HepG2 (cell line): ENCODE results near the gene RPS2. TPM values are rescaled to one million over a fixed set of nuclear protein-coding genes. Genes with fewer than 3 reads are reported as not detected.

Source experiments
- HDAC1 ChIP-seq: sonication (generic); formaldehyde crosslinking; IDR thresholded peaks from 2 replicates; pipeline ENCODE4 v1.5.1; 2020; ENCODE audit warnings: mild to moderate bottlenecking, missing genetic modification reagents
- KDM2A ChIP-seq: sonication (generic); formaldehyde crosslinking; IDR thresholded peaks from 2 replicates; pipeline ENCODE4 v1.4.0; 2020; ENCODE audit warnings: low read depth, missing genetic modification reagents, borderline replicate concordance
- NFAT5 ChIP-seq: sonication (generic); formaldehyde crosslinking; IDR thresholded peaks from 2 replicates; pipeline ENCODE4 v1.4.0; 2020; ENCODE audit warnings: missing genetic modification reagents
- NONO ChIP-seq, 2 experiments: fragments of 450-650 bp in 1 of 2; sonication (generic) in 1 of 2; formaldehyde crosslinking in 1 of 2; IDR thresholded peaks in 1 of 2; conservative IDR thresholded peaks in 1 of 2; 2 replicates each; pipeline versions ENCODE4 v1.6.1 to v1.8.0; 2017 to 2022; ENCODE audit warnings: mild to moderate bottlenecking in 1 of 2, missing genetic modification reagents in 1 of 2, moderate library complexity in 1 of 2
- RXRA ChIP-seq: sonication (generic); formaldehyde crosslinking; IDR thresholded peaks from 2 replicates; pipeline ENCODE4 v1.5.1; 2020; ENCODE audit warnings: missing genetic modification reagents
- SMAD1 ChIP-seq: sonication (generic); formaldehyde crosslinking; IDR thresholded peaks from 2 replicates; pipeline ENCODE4 v1.4.0; 2020; ENCODE audit warnings: missing genetic modification reagents, low read depth, mild to moderate bottlenecking, borderline replicate concordance
- SMAD3 ChIP-seq: sonication (generic); formaldehyde crosslinking; IDR thresholded peaks from 2 replicates; pipeline ENCODE4 v1.4.0; 2020; ENCODE audit warnings: missing genetic modification reagents
- SP4 ChIP-seq: sonication (generic); formaldehyde crosslinking; IDR thresholded peaks from 2 replicates; pipeline ENCODE4 v1.8.1; 2023; ENCODE audit warnings: mild to moderate bottlenecking, missing genetic modification reagents
- ZFP62 ChIP-seq: sonication (generic); formaldehyde crosslinking; IDR thresholded peaks from 2 replicates; pipeline ENCODE4 v1.4.0; 2020; ENCODE audit warnings: missing genetic modification reagents
- ZHX1 ChIP-seq: sonication (generic); formaldehyde crosslinking; IDR thresholded peaks from 2 replicates; pipeline ENCODE4 v1.8.1; 2022; ENCODE audit warnings: low read depth, mild to moderate bottlenecking, missing genetic modification reagents
- ZNF451 ChIP-seq: sonication (generic); formaldehyde crosslinking; IDR thresholded peaks from 2 replicates; pipeline ENCODE4 v1.5.0; 2020; ENCODE audit warnings: mild to moderate bottlenecking, missing genetic modification reagents
- polyA plus RNA-seq, 8 experiments: library from polyadenylated mRNA; depleted of rRNA in 3 of 8; stranded (reverse) in 7 of 8; unstranded in 1 of 8; fragments of >200 nt; fragmentation: Illumina TruSeq in 4 of 8; extraction: Trizol in 4 of 8; gene quantifications; 2 replicates each; pipeline versions ENCODE4 v1.2.1 to v1.2.3, GENCODE V29; 2011 to 2016; ENCODE audit warnings: low read depth in 4 of 8, missing spikeins in 1 of 8, mixed read lengths in 1 of 8; ENCODE audit not compliant: insufficient read depth in 1 of 8
- total RNA-seq, 5 experiments: library from RNA; depleted of rRNA; stranded (reverse); fragments of >200 nt; fragmentation: Illumina TruSeq; extraction: Trizol; gene quantifications; 2 replicates each; pipeline ENCODE4 v1.2.3, GENCODE V29; 2016; ENCODE audit warnings: low read depth in 1 of 5
- TF ChIP-seq, protein P1 (sequence below): sonication (generic); formaldehyde crosslinking; conservative IDR thresholded peaks from 2 replicates; pipeline ENCODE4 v1.4.0; 2020; ENCODE audit warnings: mild to moderate bottlenecking, missing genetic modification reagents, moderate library complexity
- TF ChIP-seq, protein P2 (sequence below): sonication (generic); formaldehyde crosslinking; IDR thresholded peaks from 2 replicates; pipeline ENCODE4 v1.5.0; 2020; ENCODE audit warnings: missing genetic modification reagents

The RPS2 gene
- total and polyA plus RNA-seq, 2 of the 13 experiments (the other 11 are each of a cell fraction or from before 2014, with no cell fraction given), result 1,908 to 4,514 TPM

DNA sequence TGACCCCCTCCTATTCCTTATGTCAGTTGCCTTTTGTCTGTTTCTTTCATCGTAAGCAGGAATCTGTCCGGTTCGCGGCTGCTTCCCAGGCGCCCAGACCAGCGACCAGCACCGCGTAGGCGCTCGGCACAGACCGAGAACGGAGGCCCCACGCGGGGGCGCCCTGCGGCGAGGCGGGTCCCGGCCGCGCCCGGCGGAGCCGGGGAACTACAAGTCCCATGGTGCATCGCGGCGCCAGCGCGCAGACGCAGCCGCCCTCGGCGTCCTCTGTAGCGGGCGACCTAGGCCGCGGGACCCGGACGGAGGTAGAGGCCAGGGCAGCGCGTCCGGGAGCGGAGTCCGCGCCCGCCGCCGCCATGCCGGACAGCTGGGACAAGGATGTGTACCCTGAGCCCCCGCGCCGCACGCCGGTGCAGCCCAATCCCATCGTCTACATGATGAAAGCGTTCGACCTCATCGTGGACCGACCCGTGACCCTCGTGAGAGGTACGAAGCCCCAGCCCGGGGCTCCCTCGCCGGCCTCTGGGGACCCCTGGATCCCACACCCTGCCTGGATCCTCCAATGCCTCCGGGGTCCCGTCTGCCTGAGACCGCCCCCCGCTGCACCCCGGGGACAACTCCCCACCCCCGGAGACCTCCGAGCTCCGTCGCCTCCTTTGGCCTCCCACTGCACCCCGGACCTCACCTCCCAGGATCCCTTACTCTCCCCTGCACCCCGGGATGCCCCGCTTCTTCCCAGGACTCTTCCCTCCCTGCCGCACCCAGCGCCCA lies 5.2 kb downstream of the RPS2 start, which contains the start of gene NDUFB10 (continued):
- TF ChIP-seq, protein P1, sequence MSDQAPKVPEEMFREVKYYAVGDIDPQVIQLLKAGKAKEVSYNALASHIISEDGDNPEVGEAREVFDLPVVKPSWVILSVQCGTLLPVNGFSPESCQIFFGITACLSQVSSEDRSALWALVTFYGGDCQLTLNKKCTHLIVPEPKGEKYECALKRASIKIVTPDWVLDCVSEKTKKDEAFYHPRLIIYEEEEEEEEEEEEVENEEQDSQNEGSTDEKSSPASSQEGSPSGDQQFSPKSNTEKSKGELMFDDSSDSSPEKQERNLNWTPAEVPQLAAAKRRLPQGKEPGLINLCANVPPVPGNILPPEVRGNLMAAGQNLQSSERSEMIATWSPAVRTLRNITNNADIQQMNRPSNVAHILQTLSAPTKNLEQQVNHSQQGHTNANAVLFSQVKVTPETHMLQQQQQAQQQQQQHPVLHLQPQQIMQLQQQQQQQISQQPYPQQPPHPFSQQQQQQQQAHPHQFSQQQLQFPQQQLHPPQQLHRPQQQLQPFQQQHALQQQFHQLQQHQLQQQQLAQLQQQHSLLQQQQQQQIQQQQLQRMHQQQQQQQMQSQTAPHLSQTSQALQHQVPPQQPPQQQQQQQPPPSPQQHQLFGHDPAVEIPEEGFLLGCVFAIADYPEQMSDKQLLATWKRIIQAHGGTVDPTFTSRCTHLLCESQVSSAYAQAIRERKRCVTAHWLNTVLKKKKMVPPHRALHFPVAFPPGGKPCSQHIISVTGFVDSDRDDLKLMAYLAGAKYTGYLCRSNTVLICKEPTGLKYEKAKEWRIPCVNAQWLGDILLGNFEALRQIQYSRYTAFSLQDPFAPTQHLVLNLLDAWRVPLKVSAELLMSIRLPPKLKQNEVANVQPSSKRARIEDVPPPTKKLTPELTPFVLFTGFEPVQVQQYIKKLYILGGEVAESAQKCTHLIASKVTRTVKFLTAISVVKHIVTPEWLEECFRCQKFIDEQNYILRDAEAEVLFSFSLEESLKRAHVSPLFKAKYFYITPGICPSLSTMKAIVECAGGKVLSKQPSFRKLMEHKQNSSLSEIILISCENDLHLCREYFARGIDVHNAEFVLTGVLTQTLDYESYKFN (CRISPR knock-in tag), result peak; percentile 57
- TF ChIP-seq RXRA (CRISPR knock-in tag), result peak; percentile 64; the same call in 1 of the 2 replicates
- TF ChIP-seq ZNF451 (CRISPR knock-in tag), result peak; percentile 89; the same call in 1 of the 2 replicates
- no peak for TF ChIP-seq NONO (IDR thresholded peaks at IDR 0.05)
- TF ChIP-seq NONO (CRISPR knock-in tag; conservative IDR thresholded peaks at IDR 0.05), result peak; percentile 87
- TF ChIP-seq ZHX1 (CRISPR knock-in tag), result 0 out of 2 replicates have a peak, but pooled peaks have one; percentile 29
- TF ChIP-seq, protein P2, sequence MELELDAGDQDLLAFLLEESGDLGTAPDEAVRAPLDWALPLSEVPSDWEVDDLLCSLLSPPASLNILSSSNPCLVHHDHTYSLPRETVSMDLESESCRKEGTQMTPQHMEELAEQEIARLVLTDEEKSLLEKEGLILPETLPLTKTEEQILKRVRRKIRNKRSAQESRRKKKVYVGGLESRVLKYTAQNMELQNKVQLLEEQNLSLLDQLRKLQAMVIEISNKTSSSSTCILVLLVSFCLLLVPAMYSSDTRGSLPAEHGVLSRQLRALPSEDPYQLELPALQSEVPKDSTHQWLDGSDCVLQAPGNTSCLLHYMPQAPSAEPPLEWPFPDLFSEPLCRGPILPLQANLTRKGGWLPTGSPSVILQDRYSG, result 0 out of 2 replicates have a peak, but pooled peaks have one; percentile 75
- peak; percentile 83 for TF ChIP-seq HDAC1 (CRISPR knock-in tag)
- peak; percentile 39; the same call in 1 of the 2 replicates for TF ChIP-seq NFAT5 (CRISPR knock-in tag)
- no peak for TF ChIP-seq ZFP62 (CRISPR knock-in tag)
- peak; percentile 82 for TF ChIP-seq SP4 (CRISPR knock-in tag)
- TF ChIP-seq SMAD1 (CRISPR knock-in tag), result no peak
- 0 out of 2 replicates have a peak, but pooled peaks have one; percentile 23 for TF ChIP-seq SMAD3 (CRISPR knock-in tag)
- TF ChIP-seq KDM2A (CRISPR knock-in tag), result peak; percentile 79
